Measurements from ENCODE around the gene TFPI2.

DNA sequence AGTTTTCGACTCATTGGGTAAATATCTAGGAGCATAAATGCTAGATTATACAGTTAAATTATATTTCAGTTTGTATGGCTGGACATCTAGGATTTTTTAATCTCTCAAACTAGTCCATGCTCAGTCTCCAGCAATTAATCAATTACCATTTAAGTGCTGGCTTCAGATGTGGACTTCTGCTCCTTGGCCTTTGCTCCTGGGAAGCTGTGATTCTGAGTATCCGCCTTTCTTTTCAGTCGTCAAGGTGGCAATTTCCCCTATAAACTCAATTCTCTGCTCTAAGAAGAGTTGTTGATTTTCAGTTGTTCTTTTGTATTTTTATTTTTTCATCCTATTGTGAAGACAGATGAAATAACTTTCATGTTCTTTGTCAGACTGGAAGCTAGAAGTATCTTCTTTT is 23.7 kb downstream of the TFPI2 start:
- TF ChIP-seq, protein P1, sequence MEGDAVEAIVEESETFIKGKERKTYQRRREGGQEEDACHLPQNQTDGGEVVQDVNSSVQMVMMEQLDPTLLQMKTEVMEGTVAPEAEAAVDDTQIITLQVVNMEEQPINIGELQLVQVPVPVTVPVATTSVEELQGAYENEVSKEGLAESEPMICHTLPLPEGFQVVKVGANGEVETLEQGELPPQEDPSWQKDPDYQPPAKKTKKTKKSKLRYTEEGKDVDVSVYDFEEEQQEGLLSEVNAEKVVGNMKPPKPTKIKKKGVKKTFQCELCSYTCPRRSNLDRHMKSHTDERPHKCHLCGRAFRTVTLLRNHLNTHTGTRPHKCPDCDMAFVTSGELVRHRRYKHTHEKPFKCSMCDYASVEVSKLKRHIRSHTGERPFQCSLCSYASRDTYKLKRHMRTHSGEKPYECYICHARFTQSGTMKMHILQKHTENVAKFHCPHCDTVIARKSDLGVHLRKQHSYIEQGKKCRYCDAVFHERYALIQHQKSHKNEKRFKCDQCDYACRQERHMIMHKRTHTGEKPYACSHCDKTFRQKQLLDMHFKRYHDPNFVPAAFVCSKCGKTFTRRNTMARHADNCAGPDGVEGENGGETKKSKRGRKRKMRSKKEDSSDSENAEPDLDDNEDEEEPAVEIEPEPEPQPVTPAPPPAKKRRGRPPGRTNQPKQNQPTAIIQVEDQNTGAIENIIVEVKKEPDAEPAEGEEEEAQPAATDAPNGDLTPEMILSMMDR (conservative IDR thresholded peaks at IDR 0.05; ENCODE audit: low read depth, low read length): no peak
- no peak for TF ChIP-seq EZH2phosphoT487 (IDR thresholded peaks at IDR 0.05; ENCODE audit: borderline replicate concordance, low read length)

Measured in PC-3 (cell line).